ENCODE results near the gene C12orf56. TPM values are rescaled to one million over a fixed set of nuclear protein-coding genes. Genes with fewer than 3 reads are reported as not detected.

Gene C12orf56
- total and polyA plus RNA-seq, 2 experiments from 2014 or later, result not detected

DNA sequence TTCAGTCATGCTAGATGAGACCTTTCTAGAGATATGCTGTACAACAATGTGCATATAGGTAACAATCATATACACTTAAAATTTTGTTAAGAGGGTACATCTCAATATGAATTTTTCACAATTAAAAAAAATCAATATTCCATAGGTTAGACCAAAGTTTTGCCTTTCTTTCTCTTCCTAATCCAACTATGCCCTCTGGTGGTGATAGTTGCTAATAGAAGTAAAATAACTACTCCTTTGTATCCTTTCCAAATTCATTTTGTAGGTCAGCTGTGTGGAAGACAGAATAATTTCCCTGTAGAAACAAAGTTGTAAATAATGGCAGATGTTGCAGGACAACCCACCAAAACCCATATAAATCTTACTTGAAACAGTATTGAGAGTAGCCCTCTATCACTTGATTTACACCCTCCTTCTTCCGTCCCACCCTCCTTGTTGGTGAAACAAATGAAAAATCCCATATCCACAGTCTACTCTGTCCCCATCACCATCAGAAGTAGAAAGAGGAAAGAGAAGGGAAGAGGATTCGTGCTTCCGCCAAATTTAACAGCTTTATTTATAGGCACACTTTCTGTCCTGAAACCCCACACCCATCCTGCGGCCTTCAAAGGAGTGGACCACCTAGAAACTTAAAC lies 134.3 kb downstream of the C12orf56 start:
- no peak overlapping the region for H3K27ac ChIP-seq
- peak; percentile 78 to 81 for DNase-seq (ENCODE audit: low read depth in 1 of 2, low spot score in 1 of 2)
- H3K4me1 ChIP-seq (ENCODE audit: low read depth), result peaks cover 2% of the 10 kb centered on the region
- no peaks in the 10 kb centered on the region for H3K36me3 ChIP-seq
- no peaks in the 10 kb centered on the region for H3K27me3 ChIP-seq
- H3K4me3 ChIP-seq, result no peak overlapping the region
- TF ChIP-seq, protein P1, sequence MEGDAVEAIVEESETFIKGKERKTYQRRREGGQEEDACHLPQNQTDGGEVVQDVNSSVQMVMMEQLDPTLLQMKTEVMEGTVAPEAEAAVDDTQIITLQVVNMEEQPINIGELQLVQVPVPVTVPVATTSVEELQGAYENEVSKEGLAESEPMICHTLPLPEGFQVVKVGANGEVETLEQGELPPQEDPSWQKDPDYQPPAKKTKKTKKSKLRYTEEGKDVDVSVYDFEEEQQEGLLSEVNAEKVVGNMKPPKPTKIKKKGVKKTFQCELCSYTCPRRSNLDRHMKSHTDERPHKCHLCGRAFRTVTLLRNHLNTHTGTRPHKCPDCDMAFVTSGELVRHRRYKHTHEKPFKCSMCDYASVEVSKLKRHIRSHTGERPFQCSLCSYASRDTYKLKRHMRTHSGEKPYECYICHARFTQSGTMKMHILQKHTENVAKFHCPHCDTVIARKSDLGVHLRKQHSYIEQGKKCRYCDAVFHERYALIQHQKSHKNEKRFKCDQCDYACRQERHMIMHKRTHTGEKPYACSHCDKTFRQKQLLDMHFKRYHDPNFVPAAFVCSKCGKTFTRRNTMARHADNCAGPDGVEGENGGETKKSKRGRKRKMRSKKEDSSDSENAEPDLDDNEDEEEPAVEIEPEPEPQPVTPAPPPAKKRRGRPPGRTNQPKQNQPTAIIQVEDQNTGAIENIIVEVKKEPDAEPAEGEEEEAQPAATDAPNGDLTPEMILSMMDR (IDR thresholded peaks at IDR 0.05; ENCODE audit: low read depth, low read length), result peak; percentile 54
- no peaks in the 10 kb centered on the region for H3K9me3 ChIP-seq (ENCODE audit: low read depth)

DNA sequence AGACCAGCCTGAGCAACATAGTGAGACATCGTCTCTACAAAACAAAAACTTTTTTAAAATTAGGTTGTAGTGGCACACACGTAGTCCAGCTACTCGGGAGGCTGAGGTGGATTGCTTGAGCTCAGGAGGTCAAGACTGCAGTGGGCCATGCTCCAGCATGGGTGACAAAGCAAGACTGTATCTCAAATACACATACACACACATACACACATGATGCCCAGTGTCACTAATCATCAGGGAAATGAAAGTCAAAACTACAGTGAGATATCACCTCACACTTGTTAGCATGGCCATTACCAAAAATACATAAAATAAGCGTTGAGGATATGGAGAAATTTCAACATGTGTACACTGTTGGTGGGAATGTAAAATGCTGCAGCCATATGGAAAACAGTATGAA lies 135.3 kb downstream of the C12orf56 start:
- peaks cover 2% of the 10 kb centered on the region for H3K4me1 ChIP-seq (ENCODE audit: low read depth)
- H3K27ac ChIP-seq, result no peak overlapping the region
- H3K27me3 ChIP-seq, result no peaks in the 10 kb centered on the region
- TF ChIP-seq, protein P1 (IDR thresholded peaks at IDR 0.05; ENCODE audit: low read depth, low read length), result no peak
- H3K4me3 ChIP-seq, result no peak overlapping the region
- no peaks in the 10 kb centered on the region for H3K9me3 ChIP-seq (ENCODE audit: low read depth)
- no peaks in the 10 kb centered on the region for H3K36me3 ChIP-seq
- DNase-seq (ENCODE audit: low read depth in 1 of 2, low spot score in 1 of 2), result no peak

DNA sequence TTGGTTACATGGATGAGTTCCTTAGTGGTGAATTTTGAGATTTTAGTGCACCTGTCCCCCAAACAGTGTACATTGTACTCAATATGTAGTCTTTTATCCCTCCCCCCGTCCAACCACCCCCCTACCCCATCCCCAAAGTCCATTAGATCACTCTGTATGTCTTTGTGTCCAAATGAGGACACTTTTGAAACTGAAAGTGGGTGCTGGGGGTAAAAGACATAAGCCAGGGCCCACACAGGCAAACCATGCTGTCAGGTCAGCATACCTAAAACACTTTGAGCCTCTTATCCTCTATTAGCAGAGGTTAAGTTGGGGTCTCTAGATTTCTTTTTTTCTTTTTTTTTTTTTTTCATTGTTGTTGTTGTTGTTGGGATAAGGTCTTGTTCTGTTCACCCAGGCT lies 137.2 kb downstream of the C12orf56 start:
- Histone ChIP-seq H3K27me3 (no peaks in the 10 kb centered on the region), H3K4me1 (ENCODE audit: low read depth) (peaks cover 2% of the 10 kb centered on the region), H3K36me3 (no peaks in the 10 kb centered on the region), H3K27ac (no peak overlapping the region), H3K4me3 (no peak overlapping the region), H3K9me3 (ENCODE audit: low read depth) (no peaks in the 10 kb centered on the region)
- no peak for DNase-seq (ENCODE audit: low read depth in 1 of 2, low spot score in 1 of 2)
- TF ChIP-seq, protein P1 (IDR thresholded peaks at IDR 0.05; ENCODE audit: low read depth, low read length), result no peak

DNA sequence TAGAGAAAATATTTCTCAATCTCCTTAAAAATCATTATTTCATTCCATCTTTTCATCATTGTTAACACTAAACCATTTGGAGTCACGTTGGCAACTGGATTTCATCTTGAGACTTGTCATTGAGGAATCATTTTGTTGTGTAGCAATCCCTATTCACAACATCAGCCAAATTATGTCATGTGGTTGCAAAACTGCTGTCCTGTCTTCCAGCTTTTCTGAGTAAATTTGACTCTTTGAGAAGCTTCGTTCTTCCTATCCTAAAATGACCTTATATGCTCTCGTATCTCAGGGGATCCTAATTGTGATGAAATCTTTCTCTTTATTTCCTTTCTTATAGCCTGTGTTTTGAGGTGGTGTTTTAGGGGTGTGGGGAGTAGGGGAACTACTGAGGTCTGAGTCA lies 137.9 kb downstream of the C12orf56 start:
- H3K4me3 ChIP-seq, result no peak overlapping the region
- no peaks in the 10 kb centered on the region for H3K27me3 ChIP-seq
- DNase-seq (ENCODE audit: low read depth in 1 of 2, low spot score in 1 of 2), result peak in 1 of 2 donors; percentile 91
- H3K27ac ChIP-seq, result no peak overlapping the region
- no peaks in the 10 kb centered on the region for H3K36me3 ChIP-seq
- TF ChIP-seq, protein P1 (IDR thresholded peaks at IDR 0.05; ENCODE audit: low read depth, low read length), result no peak
- peaks cover 2% of the 10 kb centered on the region for H3K4me1 ChIP-seq (ENCODE audit: low read depth)
- H3K9me3 ChIP-seq (ENCODE audit: low read depth), result no peaks in the 10 kb centered on the region

DNA sequence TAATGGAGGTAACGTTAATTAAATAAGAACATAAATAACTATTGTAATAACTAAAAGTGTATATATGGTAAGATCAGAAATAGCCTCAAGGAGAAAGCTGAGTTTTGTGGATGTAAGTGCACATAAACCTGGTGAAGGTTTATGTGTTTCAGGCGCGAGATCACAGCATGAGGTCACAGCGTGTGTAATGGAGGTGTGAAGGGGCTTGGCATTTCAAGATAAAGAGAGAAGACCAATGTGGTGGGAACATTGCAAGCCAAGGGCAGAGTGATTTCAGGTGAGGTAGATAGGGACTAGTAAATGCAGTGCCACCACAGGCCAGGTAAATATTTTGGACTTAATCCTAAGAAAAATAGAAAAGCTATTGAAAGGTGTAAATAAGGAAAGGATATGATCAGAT lies 146.7 kb downstream of the C12orf56 start:
- TF ChIP-seq, protein P1 (IDR thresholded peaks at IDR 0.05; ENCODE audit: low read depth, low read length), result no peak

More for the DNA sequence above, 146.7 kb downstream of the C12orf56 start:
- Histone ChIP-seq H3K4me3 (no peak overlapping the region), H3K27me3 (peaks cover 6% of the 10 kb centered on the region), H3K27ac (no peak overlapping the region), H3K9me3 (ENCODE audit: low read depth) (no peaks in the 10 kb centered on the region), H3K4me1 (ENCODE audit: low read depth) (no peaks in the 10 kb centered on the region), H3K36me3 (no peaks in the 10 kb centered on the region)
- no peak for DNase-seq (ENCODE audit: low read depth in 1 of 2, low spot score in 1 of 2)
